ENCODE data around the gene CAPZA3.

Gene CAPZA3

DNA sequence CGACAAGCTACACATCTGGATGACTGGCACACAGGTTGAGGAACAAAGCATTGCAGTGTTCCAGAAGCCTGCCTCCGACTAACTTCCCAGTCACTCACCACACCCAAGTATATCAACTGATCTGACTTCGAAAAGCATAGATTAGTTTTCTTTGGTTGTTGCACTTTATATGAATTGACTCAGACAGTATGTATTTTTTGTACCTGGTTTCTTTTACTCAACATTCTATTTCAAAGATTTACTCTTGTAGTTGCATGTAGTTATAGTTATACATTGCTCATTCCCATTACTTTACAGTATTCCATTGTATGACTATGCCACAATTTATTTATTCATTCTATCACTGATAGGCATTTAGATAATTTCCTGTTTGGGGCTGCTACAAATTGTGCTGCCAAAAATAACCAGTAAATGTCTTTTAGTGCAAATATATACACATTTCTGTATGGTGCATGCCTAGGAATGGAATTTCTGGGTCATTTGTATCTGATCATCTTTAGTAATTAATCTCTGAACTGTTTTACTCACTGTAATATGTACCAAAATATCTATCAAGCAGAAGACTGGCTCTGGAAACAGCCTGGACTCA, 17.9 kb upstream of the CAPZA3 start:
- no peaks in the 10 kb centered on the region for H3K4me1 ChIP-seq (ENCODE audit: control insufficient read depth, low read depth, low read length)
- H3K9me3 ChIP-seq (ENCODE audit: control insufficient read depth, low read depth, low read length) = no peaks in the 10 kb centered on the region
- H3K27ac ChIP-seq (ENCODE audit: low read length) = no peak overlapping the region
- H3K27me3 ChIP-seq (ENCODE audit: control insufficient read depth, insufficient read depth, low read length) = no peaks in the 10 kb centered on the region
- no peak overlapping the region for H3K4me3 ChIP-seq (ENCODE audit: low read length)
- H3K9ac ChIP-seq (ENCODE audit: low read length) = no peak overlapping the region
- no peaks in the 10 kb centered on the region for H3K36me3 ChIP-seq (ENCODE audit: control insufficient read depth, low read depth, low read length)

- H3K4me3 ChIP-seq (ENCODE audit: low read length) = no peak overlapping the region
- no peaks in the 10 kb centered on the region for H3K27me3 ChIP-seq (ENCODE audit: control insufficient read depth, insufficient read depth, low read length)
- no peaks in the 10 kb centered on the region for H3K4me1 ChIP-seq (ENCODE audit: control insufficient read depth, low read depth, low read length)
- H3K9ac ChIP-seq (ENCODE audit: low read length) = no peak overlapping the region
- no peaks in the 10 kb centered on the region for H3K36me3 ChIP-seq (ENCODE audit: control insufficient read depth, low read depth, low read length)
- H3K9me3 ChIP-seq (ENCODE audit: control insufficient read depth, low read depth, low read length) = no peaks in the 10 kb centered on the region
- H3K27ac ChIP-seq (ENCODE audit: low read length) = no peak overlapping the region
Observed at GRCh38 chr12:18720690-18721089, 17.2 kb upstream of the CAPZA3 start.

GRCh38 chr12:18721452-18721851, 16.5 kb upstream of the CAPZA3 start:
- H3K27me3 ChIP-seq (ENCODE audit: control insufficient read depth, insufficient read depth, low read length) = no peaks in the 10 kb centered on the region
- no peaks in the 10 kb centered on the region for H3K4me1 ChIP-seq (ENCODE audit: control insufficient read depth, low read depth, low read length)
- no peak overlapping the region for H3K27ac ChIP-seq (ENCODE audit: low read length)
- no peak overlapping the region for H3K4me3 ChIP-seq (ENCODE audit: low read length)
- no peaks in the 10 kb centered on the region for H3K9me3 ChIP-seq (ENCODE audit: control insufficient read depth, low read depth, low read length)
- no peak overlapping the region for H3K9ac ChIP-seq (ENCODE audit: low read length)
- no peaks in the 10 kb centered on the region for H3K36me3 ChIP-seq (ENCODE audit: control insufficient read depth, low read depth, low read length)

DNA sequence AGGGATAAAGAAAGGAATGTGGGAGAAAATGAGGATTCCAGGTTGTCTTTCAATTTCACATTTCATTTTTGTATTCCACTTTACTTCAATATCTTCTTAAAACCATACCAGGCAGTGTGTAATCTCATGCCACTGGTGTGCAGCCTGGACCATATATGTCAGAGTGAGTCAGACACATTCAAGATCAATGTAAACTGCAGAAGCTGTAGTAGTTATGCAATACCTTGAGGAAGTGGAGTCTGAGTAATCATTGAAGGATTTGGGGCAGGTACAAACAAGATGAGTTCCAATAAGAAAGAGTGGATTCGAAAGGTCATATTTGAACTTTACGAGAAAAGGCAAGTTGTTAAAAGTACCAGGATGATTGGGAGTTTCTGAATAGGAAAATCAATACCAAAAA, 14.2 kb upstream of the CAPZA3 start:
- no peaks in the 10 kb centered on the region for H3K9me3 ChIP-seq (ENCODE audit: control insufficient read depth, low read depth, low read length)
- no peaks in the 10 kb centered on the region for H3K4me1 ChIP-seq (ENCODE audit: control insufficient read depth, low read depth, low read length)
- H3K27me3 ChIP-seq (ENCODE audit: control insufficient read depth, insufficient read depth, low read length) = no peaks in the 10 kb centered on the region
- no peak overlapping the region for H3K9ac ChIP-seq (ENCODE audit: low read length)
- no peak overlapping the region for H3K27ac ChIP-seq (ENCODE audit: low read length)
- no peak overlapping the region for H3K4me3 ChIP-seq (ENCODE audit: low read length)
- no peaks in the 10 kb centered on the region for H3K36me3 ChIP-seq (ENCODE audit: control insufficient read depth, low read depth, low read length)

- peaks cover 12% of the 10 kb centered on the region for H3K9me3 ChIP-seq (ENCODE audit: control insufficient read depth, low read depth, low read length)
- H3K4me1 ChIP-seq (ENCODE audit: control insufficient read depth, low read depth, low read length) = no peaks in the 10 kb centered on the region
- H3K9ac ChIP-seq (ENCODE audit: low read length) = no peak overlapping the region
- H3K36me3 ChIP-seq (ENCODE audit: control insufficient read depth, low read depth, low read length) = no peaks in the 10 kb centered on the region
- no peak overlapping the region for H3K27ac ChIP-seq (ENCODE audit: low read length)
- H3K4me3 ChIP-seq (ENCODE audit: low read length) = no peak overlapping the region
- H3K27me3 ChIP-seq (ENCODE audit: control insufficient read depth, insufficient read depth, low read length) = no peaks in the 10 kb centered on the region
Observed at GRCh38 chr12:18731156-18731555, 6.8 kb upstream of the CAPZA3 start.

- H3K27ac ChIP-seq (ENCODE audit: low read length) = no peak overlapping the region
- no peaks in the 10 kb centered on the region for H3K36me3 ChIP-seq (ENCODE audit: control insufficient read depth, low read depth, low read length)
- no peaks in the 10 kb centered on the region for H3K27me3 ChIP-seq (ENCODE audit: control insufficient read depth, insufficient read depth, low read length)
- no peak overlapping the region for H3K9ac ChIP-seq (ENCODE audit: low read length)
- H3K4me3 ChIP-seq (ENCODE audit: low read length) = no peak overlapping the region
- H3K4me1 ChIP-seq (ENCODE audit: control insufficient read depth, low read depth, low read length) = peaks cover 37% of the 10 kb centered on the region
- H3K9me3 ChIP-seq (ENCODE audit: control insufficient read depth, low read depth, low read length) = no peaks in the 10 kb centered on the region
Observed at GRCh38 chr12:18747895-18748294, 10.0 kb downstream of the CAPZA3 start.

GRCh38 chr12:18749386-18749957, 11.6 kb downstream of the CAPZA3 start:
- Histone ChIP-seq H3K27ac (ENCODE audit: low read length) (no peak overlapping the region), H3K36me3 (ENCODE audit: control insufficient read depth, low read depth, low read length) (no peaks in the 10 kb centered on the region), H3K4me1 (ENCODE audit: control insufficient read depth, low read depth, low read length) (peaks cover 52% of the 10 kb centered on the region), H3K27me3 (ENCODE audit: control insufficient read depth, insufficient read depth, low read length) (no peaks in the 10 kb centered on the region), H3K9me3 (ENCODE audit: control insufficient read depth, low read depth, low read length) (no peaks in the 10 kb centered on the region), H3K9ac (ENCODE audit: low read length) (no peak overlapping the region), H3K4me3 (ENCODE audit: low read length) (no peak overlapping the region)

DNA sequence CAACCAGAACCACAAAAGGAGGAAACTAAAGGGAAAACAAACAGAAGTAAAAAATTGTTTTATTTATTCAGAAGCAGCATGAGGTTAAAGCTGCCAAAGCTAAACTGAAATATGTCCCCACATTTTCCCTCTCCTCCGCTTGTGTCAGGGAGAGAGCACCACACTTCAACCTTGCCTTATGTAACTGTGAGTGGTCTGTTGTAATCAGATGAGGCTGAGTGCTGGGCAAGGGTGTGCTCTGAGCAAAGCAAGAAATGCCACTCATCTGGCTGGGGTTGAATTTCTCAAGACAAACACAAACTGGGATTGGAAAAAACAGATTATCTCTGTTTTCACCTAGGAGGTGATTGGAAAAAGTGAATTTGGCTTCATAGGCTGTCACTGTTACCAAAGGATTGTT, 12.2 kb downstream of the CAPZA3 start:
- H3K9ac ChIP-seq (ENCODE audit: low read length) = no peak overlapping the region
- H3K36me3 ChIP-seq (ENCODE audit: control insufficient read depth, low read depth, low read length) = no peaks in the 10 kb centered on the region
- H3K27ac ChIP-seq (ENCODE audit: low read length) = no peak overlapping the region
- H3K27me3 ChIP-seq (ENCODE audit: control insufficient read depth, insufficient read depth, low read length) = no peaks in the 10 kb centered on the region
- no peak overlapping the region for H3K4me3 ChIP-seq (ENCODE audit: low read length)
- peaks cover 52% of the 10 kb centered on the region for H3K4me1 ChIP-seq (ENCODE audit: control insufficient read depth, low read depth, low read length)
- no peaks in the 10 kb centered on the region for H3K9me3 ChIP-seq (ENCODE audit: control insufficient read depth, low read depth, low read length)

- Histone ChIP-seq H3K36me3 (ENCODE audit: control insufficient read depth, low read depth, low read length) (no peaks in the 10 kb centered on the region), H3K9ac (ENCODE audit: low read length) (no peak overlapping the region), H3K4me3 (ENCODE audit: low read length) (no peak overlapping the region), H3K9me3 (ENCODE audit: control insufficient read depth, low read depth, low read length) (no peaks in the 10 kb centered on the region), H3K27me3 (ENCODE audit: control insufficient read depth, insufficient read depth, low read length) (no peaks in the 10 kb centered on the region), H3K27ac (ENCODE audit: low read length) (no peak overlapping the region), H3K4me1 (ENCODE audit: control insufficient read depth, low read depth, low read length) (peaks cover 52% of the 10 kb centered on the region)
Observed at GRCh38 chr12:18751866-18752265, 13.9 kb downstream of the CAPZA3 start.

DNA sequence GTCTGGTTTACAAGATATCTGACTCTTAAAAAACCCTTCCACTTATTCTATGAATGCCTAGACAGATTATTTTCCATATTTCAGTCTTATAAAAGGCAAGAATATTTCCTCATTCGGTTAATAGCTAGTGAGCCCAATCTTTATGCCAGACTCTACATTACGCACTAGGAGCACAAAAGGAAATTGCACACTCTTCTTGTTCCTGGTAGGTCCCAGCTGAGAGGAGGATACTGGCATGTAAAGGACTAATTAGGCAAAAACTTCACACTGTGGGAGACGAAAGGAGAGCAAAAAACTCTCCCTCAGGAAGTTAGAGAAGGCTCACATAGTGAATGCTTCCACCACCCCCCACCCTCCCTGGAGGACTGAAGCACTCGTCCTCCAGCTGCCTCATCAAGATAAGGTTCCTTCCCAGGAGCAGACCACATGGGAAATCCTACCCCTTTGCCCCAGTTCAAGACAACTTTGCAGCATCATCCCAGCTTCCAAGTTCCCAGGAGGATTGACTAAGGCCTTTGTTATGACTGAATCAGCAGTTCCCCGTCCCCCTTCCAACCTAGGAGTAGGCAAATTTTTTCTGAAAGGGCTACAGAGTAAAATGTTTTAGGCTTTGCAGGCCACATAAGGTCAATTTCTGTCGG, 14.5 kb downstream of the CAPZA3 start:
- Histone ChIP-seq H3K9me3 (ENCODE audit: control insufficient read depth, low read depth, low read length) (no peaks in the 10 kb centered on the region), H3K9ac (ENCODE audit: low read length) (no peak overlapping the region), H3K4me1 (ENCODE audit: control insufficient read depth, low read depth, low read length) (peaks cover 52% of the 10 kb centered on the region), H3K4me3 (ENCODE audit: low read length) (no peak overlapping the region), H3K27ac (ENCODE audit: low read length) (peak overlapping the region; percentile 36), H3K27me3 (ENCODE audit: control insufficient read depth, insufficient read depth, low read length) (no peaks in the 10 kb centered on the region), H3K36me3 (ENCODE audit: control insufficient read depth, low read depth, low read length) (no peaks in the 10 kb centered on the region)

GRCh38 chr12:18752947-18753346, 15.0 kb downstream of the CAPZA3 start:
- H3K36me3 ChIP-seq (ENCODE audit: control insufficient read depth, low read depth, low read length) = no peaks in the 10 kb centered on the region
- no peaks in the 10 kb centered on the region for H3K27me3 ChIP-seq (ENCODE audit: control insufficient read depth, insufficient read depth, low read length)
- H3K4me1 ChIP-seq (ENCODE audit: control insufficient read depth, low read depth, low read length) = peaks cover 49% of the 10 kb centered on the region
- peak overlapping the region; percentile 23 for H3K4me3 ChIP-seq (ENCODE audit: low read length)
- H3K9ac ChIP-seq (ENCODE audit: low read length) = peak overlapping the region; percentile 28
- H3K9me3 ChIP-seq (ENCODE audit: control insufficient read depth, low read depth, low read length) = no peaks in the 10 kb centered on the region
- H3K27ac ChIP-seq (ENCODE audit: low read length) = peak overlapping the region; percentile 78
